Eye (tissue), 1 donor: ENCODE results near the gene NTNG1.
"Not testable (repeated sequence)": the region's sequence is repeated elsewhere in the genome, so short reads cannot be mapped to it uniquely, and the experiment has no call there.

Experiments used
- DNase-seq: peaks from one replicate; pipeline ENCODE4 v3.0.0-alpha.2; 2015

NTNG1 gene

DNA sequence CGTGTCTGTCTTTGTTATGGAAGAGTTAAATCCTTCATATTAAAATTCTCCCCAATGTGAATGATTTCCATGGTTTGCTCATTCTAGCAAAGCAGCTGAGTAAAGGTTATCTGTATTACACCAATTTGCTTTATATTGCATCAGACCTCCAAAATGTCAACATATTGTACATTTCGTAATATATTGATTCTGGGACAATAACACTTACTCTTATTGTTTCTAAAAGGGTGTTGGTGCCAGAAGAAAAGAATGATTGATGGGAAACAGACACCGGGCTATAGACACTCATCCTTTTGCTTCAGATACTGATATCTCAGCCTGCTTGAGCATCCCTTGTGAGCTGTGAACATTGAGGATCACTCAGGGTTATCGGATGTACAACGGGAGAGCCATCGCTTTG is 7.0 kb downstream of the NTNG1 start:
- DNase-seq = no peak

GRCh38 chr1:107149946-107150345 is 9.1 kb downstream of the NTNG1 start:
- DNase-seq = no peak

GRCh38 chr1:107151295-107151694 is 10.5 kb downstream of the NTNG1 start:
- no peak for DNase-seq

DNA sequence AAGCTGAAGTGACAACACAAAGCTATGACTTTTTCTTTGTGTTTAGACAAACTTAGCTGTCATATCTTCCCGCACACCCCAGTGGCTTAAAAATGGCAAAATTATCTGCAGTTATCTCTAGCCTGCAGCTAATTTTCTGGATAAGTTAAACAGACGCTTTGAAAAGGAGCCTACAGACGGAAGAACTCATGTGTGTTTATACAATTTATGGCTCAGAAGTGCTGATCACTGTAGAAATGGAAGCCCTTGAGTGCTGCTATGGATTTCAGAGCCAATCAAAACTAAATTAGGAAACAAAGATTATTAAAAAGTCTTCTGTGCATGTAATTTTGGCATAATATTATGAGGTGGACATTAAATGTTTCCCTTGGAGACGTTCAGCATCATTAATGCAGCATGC is 11.6 kb downstream of the NTNG1 start:
- no peak for DNase-seq

- no peak for DNase-seq
These were observed 12.2 kb downstream of the NTNG1 start for GRCh38 chr1:107153014-107153413.

DNA sequence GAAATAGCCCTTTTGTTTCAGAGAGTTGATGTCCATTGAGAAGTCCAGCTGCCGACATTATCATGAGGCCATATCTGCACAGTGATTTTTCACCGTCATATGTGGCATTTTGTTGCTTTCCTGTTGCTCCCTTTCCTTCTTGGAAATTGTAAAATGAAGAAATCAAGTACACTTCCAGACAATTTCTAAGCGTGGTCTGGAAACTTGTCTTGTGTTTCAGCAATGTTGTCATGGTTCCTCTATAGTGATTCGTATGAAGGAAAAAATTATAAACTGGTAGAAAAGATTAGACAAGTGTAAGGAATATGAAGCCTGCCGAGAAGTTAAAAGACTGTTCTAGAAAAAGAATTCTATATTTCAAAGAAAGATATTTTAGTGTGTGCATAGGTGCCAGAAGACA is 17.7 kb downstream of the NTNG1 start:
- DNase-seq = no peak

DNA sequence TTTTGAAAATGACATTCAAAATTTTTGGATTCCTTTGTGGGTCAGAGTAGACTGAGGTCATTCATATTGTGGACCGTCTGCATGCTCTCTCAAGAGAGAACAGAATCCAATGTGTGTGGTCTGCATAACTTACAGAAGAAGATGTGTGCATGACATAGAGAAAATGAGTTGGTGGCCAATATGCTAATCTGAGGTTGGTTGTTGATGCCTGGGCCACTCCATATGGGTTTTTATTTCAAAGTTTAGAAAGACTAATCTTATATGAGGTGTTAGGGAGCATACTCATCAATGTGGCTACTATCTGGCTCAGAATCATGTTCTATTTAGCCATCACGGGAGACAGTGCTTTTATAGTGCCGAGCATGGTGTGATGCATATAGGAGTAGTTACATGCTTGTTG is 18.2 kb downstream of the NTNG1 start:
- DNase-seq = no peak

- DNase-seq = no peak
These were observed 21.9 kb downstream of the NTNG1 start for GRCh38 chr1:107162745-107163144.

GRCh38 chr1:107164901-107165300 is 24.1 kb downstream of the NTNG1 start:
- DNase-seq = not testable (repeated sequence)

DNA sequence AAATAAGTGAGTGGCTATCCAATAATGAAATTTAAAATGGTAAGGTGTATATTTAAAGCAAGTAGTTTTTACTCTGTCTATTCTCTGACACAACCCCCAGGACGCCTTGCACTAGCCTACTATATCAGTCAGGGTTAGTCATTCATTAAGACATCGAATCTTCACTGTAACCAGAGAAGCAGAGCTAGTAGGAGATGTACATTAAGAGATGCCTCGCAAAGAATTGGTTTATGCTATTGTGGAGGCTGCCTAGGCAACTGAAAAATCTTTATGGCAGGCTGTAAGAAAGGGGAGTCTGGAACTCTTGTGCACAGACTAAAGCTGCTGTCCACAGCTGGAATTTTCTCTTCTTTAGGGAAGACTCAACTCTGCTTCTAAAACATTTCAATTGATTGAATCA is 28.8 kb downstream of the NTNG1 start:
- no peak for DNase-seq

DNA sequence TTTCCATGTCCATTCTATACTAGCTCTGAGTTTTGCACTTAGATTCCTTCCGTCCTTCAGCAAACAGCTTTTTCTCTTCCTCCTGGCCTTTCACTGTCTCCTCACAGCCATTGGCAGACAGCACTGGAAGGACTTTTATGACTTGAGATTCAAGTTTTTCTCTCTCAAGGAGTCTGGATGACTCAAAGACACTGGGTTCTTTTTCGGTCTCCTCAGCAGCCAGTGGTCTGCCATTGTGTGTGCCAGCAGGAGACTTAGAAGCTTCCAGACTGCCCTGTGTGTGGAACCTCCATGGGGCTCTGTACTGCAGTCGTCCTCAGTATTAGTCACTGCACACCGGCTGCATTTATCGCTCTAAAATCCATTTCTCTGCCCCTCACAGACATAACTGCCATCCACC is 30.5 kb downstream of the NTNG1 start:
- no peak for DNase-seq

- DNase-seq = no peak
These were observed 31.8 kb downstream of the NTNG1 start for GRCh38 chr1:107172450-107173170.

DNA sequence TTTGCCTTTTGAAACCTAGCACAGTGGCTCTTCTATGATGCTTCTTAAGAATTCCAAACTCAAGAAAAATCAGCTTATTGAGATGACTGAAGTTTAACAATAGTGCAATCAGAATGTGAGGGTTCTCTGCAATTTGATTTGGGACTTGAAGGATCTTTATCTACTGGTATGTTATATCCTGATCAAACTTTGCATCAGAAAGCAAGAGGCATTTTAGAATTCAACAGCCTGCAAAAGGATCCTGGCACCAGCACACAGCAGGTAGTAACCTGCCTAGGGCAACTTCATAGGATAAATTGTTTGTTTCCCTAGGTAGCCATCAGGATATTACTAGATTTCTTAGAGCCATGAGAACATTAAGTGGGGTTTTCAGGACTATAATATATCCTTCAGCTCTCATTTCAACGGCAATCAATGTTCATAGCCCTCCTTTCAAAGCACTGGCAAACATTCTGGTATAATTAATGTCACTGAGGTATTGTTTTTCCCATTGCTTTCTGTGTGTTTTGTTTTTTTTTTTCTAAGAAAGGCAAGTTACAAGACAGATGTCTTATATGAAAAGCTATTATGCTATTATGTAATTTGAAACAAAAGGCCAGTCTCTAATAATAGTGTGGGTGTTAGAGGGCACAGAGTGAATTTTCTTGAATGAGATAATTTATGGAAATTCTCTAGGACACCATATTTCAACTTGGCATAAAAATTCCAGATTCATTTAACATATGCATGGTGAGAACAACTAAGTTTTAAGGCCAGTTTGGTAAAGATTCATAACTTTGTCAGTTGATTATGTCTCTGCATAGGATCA is 34.5 kb downstream of the NTNG1 start:
- DNase-seq = no peak

DNA sequence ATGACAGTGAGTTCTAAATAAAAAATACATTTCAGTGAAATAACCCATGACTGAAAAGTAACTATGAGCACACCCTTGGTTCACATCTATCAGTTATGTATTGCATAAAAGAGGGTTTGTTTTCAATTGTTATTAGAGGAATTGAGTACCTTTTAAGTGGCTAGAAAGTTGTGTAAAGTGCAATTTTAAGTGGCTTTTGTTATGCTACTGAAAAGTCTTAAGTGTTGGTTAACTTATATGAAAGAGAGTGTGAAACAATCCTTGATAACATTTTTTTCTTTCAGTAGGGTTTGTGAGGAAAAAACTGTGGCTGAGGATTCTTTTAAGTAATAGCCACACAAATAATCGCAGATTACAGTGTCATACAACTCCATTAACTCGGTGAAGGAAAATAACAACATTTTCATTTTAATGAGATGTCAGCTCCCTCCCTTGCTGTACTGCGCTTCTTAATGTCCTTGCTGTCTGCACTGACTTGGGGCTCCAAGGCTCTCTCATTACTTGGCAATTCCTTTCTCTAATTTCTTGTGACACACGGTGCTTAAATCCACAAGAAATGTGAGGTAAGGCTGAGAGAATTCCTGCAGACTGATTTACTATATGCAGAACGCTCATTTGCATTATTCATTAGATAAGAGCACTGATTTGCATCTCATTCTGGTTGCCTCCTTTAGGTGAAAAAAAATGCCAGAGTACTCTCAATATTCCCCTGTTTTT is 40.6 kb downstream of the NTNG1 start:
- DNase-seq = no peak

DNA sequence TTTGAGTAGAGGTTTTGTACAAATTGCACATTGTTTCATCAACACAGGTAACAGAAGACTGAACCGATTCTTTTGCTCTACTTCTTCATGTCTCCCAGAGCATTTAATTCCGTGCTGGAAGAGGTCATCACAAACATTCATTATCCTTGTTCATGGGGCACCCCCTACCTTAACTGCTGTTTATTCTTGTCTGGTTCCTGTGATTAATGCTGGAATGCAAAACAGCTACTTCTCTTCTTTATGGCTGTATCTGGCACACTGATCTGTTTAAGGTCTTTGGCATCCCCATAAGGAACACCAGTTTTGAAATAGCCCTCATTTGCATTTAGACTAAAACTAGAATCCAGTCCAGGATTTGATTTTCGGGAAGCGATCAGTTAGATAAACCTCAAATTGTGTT is 42.2 kb downstream of the NTNG1 start:
- DNase-seq = no peak

GRCh38 chr1:107184888-107185287 is 44.0 kb downstream of the NTNG1 start:
- no peak for DNase-seq

- DNase-seq = peak; percentile 7
These were observed 46.6 kb downstream of the NTNG1 start for GRCh38 chr1:107187399-107187798.

DNA sequence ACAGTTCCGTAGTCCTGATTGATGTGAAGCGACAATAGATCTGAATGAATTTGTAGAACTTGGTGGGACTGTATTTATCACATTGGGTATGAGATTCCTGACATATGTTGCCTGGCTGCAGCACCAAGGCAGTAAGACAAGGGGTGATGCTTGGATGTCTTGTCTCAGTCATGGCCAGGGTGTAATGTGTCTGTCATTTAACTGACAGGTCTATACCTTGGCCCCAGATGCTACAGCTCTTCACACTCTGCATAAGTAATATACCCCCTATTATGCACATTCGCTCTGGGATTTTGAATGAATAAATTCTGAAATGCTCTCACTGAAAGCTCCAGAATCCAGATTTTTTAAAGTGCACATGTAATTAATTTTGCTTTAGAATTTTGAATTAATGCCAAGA is 47.3 kb downstream of the NTNG1 start:
- DNase-seq = peak; percentile 3

- peak; percentile 4 for DNase-seq
These were observed 53.5 kb downstream of the NTNG1 start for GRCh38 chr1:107194380-107194779.

DNA sequence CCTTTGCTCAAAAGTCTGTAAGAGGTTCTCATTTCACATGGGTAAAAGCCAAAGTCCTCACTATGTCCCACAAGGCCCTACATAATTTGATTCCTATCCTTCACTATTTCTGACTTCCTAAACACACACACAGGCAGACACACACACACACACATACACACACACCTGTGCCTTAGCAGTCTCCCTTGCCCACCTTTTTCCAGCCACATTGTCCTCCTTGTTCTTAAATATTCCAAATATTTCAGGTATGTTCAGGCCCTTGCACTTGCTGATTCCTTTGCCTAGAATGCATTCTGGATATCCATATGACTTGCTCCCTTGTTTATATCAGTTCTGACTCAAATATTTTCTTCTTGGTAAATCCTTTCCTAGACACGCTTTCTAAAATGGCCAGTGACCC is 54.6 kb downstream of the NTNG1 start:
- DNase-seq = no peak

- DNase-seq = no peak
These were observed 56.2 kb downstream of the NTNG1 start for GRCh38 chr1:107196973-107197562.

DNA sequence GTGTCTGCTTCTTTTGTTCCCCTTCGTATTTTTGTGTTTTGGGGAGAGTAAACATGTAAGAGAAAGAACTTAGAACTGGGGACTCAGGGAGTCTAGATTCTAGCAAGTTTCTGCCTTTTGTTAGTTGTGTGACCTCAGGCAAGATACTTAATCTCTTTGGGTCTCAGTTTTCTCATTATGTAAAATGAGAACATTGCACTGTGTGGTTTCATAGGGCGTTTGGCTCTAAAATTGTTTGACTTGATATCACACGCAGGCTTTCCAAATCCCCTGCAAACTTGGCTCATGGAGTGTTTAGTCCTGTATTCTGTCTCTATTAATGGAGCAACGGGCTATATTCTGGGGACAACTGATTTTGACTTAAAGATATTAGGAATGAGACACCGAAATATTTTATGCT is 57.7 kb downstream of the NTNG1 start:
- DNase-seq = peak; percentile 57

DNA sequence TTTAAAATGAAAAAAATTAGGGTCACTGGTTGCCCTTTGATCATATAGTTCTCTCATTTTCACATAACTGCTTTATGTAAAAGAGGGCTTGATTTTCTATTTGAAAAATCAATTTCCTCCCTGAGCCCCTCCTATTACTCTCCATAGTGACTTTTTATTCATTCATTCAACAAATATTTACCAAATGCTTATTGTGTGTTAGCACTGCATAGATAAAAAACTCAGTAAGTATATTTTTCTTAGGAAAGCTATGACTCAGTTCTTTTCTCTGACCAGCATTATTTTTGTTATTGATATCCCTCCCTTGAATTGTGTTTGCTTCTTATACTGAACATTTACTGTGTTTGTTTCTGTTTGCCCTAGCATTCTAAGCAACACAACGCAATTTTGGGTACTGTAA is 59.8 kb downstream of the NTNG1 start:
- no peak for DNase-seq
